ENCODE measurements around the gene AGBL3.
"Not testable (repeated sequence)": the region's sequence is repeated elsewhere in the genome, so short reads cannot be mapped to it uniquely, and the experiment has no call there.

Gene AGBL3

DNA sequence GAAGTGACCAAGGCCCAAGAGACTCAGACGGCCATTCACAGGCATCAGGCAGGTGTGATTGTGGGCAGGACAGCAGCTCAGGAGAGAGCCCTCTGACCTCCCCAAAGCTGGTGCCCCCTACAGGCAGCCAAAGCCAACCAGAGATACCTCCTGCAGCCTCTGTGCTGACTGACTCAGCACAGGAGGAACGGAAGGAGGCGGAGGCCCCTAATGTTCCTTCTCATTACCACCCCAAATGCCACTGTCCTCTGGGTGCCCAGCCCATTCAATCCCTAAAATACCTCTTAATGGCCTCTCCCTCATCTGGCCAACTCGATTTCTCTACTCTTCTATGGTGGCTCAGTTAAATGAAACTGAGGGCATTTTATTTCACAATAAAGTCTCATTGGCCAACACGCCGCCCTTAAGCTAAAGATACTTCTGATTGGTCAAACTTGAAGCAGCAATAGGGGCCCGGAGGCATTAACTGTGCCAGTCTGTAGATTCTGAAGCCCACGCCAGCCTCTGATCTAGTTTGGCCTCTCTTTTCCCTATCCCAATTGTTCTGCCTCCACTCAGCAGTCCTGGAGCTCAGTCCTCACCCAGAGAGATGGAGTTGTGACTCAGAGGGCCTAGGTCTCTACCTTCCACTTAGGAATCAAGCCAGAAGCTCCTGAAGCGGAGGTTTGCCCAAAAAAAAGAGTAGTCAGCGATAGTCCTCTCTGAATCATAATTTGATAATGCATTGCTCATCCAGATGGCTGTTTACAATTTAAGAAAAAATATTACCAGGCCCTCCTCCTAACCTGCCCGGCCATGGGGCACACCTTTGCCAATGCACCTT is 183.0 kb downstream of the AGBL3 start:
- DNase-seq = peak; percentile 60 to 62

GRCh38 chr7:135169964-135170273 is 183.6 kb downstream of the AGBL3 start:
- DNase-seq = peak; percentile 46 to 60

DNA sequence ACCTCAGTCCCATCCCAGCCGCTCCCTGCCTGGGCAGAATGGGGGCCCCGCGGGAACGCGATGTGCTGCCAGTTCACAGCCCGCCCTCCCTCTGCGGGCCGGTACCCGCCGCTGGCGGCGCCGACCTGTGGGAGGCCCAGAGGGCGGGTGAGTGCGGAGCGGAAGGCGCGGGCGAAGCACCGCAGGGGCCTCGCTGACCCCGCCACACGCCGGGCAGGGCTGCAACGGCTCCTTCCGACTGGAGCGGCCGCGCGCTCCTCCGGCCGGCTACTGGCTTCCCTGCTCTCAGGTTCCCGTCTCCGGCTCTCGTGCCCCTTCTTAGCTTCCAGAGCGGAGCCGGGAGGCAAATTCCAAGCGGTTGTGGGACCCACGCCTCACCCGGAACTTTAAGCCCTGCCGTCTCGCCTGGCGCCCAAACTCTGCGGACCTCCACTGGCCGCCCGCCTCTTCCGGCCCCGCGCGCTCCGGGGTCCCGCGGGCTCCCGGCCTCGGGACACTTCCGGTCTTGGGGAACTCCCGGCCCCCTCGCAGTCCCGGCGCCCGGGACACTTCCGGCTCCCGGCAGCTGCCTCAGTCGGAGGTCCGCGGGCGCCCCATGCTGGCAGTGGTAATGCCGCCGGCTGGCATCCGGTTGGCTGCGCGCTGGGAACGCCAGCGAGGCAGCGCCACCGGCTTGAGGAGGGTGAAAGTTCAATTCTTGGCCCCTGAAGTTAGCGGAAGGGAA is 184.1 kb downstream of the AGBL3 start, which contains the start of gene CYREN:
Gene CYREN (minus strand): TSS at position 434 of the 724 bp plus-strand sequence. CDS start 1,785 bp downstream, outside the sequence.
- DNase-seq = peak; percentile 95 to 97

- not testable (repeated sequence) for DNase-seq
Measured at GRCh38 chr7:135170998-135171481, 184.7 kb downstream of the AGBL3 start.

DNA sequence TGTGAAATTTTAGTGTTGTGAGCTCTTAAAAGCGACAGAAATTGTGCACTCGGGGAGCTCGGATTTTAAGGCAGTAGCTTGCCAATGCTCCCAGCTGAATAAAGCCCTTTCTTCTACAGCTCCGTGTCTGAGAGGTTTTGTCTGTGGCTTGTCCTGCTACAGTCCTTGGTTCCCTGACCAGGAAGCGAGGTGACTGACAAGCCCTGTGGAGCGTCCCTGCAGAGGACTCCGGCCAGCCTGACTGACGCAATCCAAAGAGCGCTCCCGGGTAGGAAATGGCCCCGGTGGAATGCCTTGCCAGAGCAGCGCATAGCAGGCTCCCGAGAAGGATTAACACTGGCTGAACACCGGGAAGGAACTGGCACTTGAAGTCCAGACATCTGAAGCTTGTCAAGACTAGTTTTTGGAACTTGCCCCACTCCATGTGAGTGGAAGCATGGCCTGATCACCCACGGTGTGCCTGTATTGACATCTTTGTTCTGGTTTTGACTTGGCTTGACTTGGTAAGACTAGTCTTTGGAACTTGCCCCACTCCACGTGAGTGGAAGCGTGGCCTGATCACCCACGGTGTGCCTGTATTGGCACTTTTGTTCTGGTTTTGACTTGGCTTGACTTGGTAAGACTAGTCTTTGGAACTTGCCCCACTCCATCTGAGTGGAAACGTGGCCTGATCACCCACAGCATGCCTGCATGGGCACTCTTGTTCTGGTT is 185.4 kb downstream of the AGBL3 start:
- DNase-seq = peak in 1 of 2 donors; percentile 19

DNA sequence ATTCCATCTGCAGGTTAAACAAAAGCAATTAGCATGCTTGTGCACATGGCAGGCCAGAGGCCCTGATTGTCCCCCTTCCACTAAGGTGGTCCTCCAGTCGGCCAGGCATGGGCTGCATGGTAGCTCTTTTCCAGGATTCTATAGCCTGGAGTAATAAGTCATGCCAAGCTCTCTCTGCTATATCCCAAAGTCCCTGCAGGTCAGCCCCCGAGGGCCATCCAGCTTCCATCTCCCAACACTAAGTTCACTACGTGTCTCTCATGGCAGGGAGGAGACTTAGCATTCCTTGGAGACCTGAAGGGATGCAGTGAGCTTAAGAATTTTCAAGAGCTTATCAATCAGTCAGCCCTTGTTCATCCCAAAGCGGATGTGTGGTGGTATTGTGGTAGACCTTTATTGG is 187.6 kb downstream of the AGBL3 start:
- DNase-seq = not testable (repeated sequence)

GRCh38 chr7:135174941-135175340 is 188.6 kb downstream of the AGBL3 start:
- DNase-seq = no peak

- no peak for DNase-seq
Measured at GRCh38 chr7:135175931-135176330, 189.6 kb downstream of the AGBL3 start.

- DNase-seq = no peak
Measured at GRCh38 chr7:135177028-135177696, 190.9 kb downstream of the AGBL3 start.

- DNase-seq = no peak
Measured at GRCh38 chr7:135178364-135178763, 192.1 kb downstream of the AGBL3 start.

- DNase-seq = no peak
Measured at GRCh38 chr7:135179321-135179925, 193.1 kb downstream of the AGBL3 start.

- no peak for DNase-seq
Measured at GRCh38 chr7:135180122-135180521, 193.8 kb downstream of the AGBL3 start.

GRCh38 chr7:135181261-135181928 is 195.1 kb downstream of the AGBL3 start:
- no peak for DNase-seq

- DNase-seq = no peak
Measured at GRCh38 chr7:135181929-135182678, 195.8 kb downstream of the AGBL3 start.

GRCh38 chr7:135183478-135183877 is 197.2 kb downstream of the AGBL3 start:
- no peak for DNase-seq

DNA sequence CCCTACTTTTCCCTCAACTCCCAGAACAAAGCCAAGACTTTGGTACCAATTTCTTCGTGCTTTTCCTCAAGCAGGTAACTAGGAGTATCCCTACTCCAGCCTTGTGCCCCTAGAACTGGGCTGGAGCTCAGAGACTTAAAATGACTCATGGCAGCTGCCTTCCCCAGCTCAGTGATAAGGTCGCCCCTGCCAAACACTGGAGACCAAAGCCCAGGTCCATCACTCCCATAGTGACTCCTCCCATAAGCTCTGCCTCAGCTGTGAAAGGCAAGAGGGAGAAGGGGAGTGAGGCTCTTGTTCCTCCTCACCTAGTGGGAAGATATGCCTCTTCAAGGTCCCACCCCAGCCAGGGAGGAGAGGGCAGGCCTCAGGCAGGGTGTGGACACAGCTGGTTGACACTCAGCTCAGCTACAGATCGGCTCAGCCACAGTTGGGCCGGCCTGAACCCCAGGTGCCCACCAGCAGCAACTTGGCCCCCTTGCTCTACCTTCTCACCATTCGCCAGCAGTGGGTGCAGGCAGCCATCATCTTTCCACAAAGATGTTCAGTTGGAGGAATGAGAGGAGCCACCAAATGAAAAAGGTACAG is 198.0 kb downstream of the AGBL3 start:
- no peak for DNase-seq

Data from inflammatory macrophage treated with lipopolysaccharide for 1 hour (primary cell).